Measurements from ENCODE around the gene CASQ2.

CASQ2 gene

GRCh38 chr1:115656461-115657077, 111.9 kb downstream of the CASQ2 start:
- DNase-seq, result no peak

GRCh38 chr1:115655916-115656315, 112.6 kb downstream of the CASQ2 start:
- no peak for DNase-seq

- no peak for DNase-seq
Observed at GRCh38 chr1:115655306-115655663, 113.2 kb downstream of the CASQ2 start.

DNA sequence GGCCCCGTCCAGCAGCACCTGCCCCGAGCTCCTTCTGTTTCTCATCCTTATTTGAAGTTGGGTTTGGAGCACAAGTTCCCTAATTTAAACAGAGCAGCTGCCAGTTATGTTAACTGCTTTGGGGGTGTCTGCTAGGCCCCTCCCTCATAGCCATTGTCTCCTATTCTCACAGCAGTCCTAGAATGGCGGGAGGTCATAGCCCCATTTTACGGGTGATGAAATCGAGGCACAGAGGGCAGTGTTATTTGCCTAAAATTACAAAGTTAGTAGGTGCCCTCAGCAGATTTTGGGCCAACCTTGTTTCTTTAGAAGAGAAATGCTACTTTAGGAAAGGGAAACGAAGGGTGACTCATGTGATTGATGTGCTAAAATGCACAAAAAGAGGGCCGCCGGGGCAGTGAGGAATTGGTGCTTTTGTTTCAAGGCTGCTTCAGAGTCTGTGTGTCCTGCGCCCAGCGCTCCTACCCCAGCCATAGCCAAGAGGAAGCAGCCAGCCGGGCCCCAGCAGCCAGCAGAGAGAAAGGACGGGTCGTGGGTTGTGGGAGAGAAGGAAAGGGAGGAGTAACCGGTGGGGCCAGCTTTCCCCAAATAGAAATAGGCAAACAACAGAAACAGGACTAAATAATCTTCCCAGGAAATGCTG, 113.7 kb downstream of the CASQ2 start:
- DNase-seq, result no peak

GRCh38 chr1:115654125-115654524, 114.4 kb downstream of the CASQ2 start:
- no peak for DNase-seq

DNA sequence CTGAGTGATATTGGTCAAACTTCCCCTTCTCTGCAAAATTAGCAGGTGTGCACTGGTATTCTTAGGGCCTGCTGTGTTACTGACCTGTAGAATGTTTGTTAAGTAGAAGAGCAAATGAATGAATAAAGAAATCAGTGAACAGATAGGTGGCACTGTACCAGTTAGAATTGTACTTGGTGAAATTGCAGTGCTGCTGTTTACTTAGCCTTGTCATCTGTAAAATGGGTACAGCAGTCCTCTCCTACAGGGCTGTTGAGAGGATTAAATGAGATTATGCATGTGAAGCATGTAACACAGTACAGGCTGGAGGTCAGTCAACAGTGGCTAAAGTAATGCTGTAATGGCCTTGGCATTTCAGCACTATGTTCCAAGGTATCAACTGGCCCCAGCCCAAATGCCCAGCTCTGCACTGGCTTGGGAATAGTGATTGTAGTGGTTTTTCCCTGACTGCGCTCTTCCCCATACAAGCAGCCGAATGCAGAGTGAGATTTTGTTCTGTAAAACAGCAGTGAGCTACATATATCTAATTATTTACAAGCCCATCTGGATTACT, 116.2 kb downstream of the CASQ2 start:
- DNase-seq, result no peak

GRCh38 chr1:115651391-115651790, 117.1 kb downstream of the CASQ2 start:
- no peak for DNase-seq

GRCh38 chr1:115650961-115651360, 117.6 kb downstream of the CASQ2 start:
- DNase-seq, result no peak

All from CD4-positive, alpha-beta T cell treated with Interleukin-12 subunit alpha and Interleukin-12 subunit beta, for 1 hour (primary cell).